HG02623 (cell line): ENCODE measurements around the gene TFDP1.

Experiments used
- ATAC-seq: cut with Tn5 transposase; IDR thresholded peaks from one replicate; pipeline ENCODE4 v1.9.1; 2021; ENCODE audit warnings: moderate library complexity; ENCODE audit not compliant: unreplicated experiment

TFDP1 gene, protein sequence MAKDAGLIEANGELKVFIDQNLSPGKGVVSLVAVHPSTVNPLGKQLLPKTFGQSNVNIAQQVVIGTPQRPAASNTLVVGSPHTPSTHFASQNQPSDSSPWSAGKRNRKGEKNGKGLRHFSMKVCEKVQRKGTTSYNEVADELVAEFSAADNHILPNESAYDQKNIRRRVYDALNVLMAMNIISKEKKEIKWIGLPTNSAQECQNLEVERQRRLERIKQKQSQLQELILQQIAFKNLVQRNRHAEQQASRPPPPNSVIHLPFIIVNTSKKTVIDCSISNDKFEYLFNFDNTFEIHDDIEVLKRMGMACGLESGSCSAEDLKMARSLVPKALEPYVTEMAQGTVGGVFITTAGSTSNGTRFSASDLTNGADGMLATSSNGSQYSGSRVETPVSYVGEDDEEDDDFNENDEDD

DNA sequence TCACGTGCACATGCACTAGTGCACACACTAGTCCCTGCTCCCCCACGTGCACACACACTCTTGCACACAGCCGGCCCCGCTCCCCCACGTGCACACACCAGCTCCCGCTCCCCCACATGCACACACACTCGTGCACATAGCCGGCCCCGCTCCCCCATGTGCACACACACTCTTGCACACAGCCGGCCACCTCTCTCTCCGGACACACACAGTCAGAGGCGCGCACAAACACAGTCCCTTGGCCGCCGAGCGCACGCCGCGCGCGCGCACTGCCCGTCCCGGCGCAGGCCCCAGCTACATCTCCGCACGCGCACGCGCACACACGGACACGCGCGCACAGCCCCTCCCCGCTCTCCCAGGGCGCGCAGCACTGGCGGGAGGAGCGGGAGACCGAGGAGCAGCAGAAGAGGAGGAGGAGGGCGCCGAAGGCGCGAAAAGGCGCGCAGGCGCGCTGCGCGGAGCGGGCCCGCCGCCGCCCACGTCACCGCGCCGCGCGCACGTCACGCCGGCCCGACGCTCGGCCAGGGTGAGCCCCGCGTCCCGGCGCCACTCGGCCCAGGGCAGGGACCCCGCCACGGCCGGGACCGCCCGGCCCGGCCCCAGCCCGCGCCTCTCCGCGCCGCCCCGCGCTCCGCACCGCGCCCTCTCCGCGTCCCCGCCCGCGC lies at the start of gene TFDP1:
TFDP1 (plus strand) TSS at position 549 of the 665 bp plus-strand sequence. CDS start 1,085 bp downstream, outside the sequence.
- ATAC-seq: peak; percentile 83

DNA sequence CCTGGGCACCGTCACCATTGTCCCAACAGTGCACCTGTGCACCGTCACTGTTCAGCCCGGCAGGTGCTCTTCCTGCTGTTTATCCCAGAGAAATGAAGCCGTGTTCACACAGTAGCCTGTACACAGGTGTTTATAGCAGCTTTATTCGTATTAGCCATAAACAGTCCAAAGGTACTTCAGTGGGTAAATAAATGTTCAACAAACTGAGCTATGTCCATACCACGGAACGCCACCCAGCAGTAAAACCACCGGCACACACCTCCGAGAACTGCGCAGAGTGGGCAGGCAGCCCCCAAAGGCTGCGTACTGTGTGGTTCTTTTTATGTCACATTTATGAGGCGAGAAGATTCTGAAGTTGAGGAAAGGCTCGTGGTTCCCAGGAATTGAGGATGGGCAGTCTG lies 49.2 kb upstream of the TFDP1 start:
- no peak for ATAC-seq

DNA sequence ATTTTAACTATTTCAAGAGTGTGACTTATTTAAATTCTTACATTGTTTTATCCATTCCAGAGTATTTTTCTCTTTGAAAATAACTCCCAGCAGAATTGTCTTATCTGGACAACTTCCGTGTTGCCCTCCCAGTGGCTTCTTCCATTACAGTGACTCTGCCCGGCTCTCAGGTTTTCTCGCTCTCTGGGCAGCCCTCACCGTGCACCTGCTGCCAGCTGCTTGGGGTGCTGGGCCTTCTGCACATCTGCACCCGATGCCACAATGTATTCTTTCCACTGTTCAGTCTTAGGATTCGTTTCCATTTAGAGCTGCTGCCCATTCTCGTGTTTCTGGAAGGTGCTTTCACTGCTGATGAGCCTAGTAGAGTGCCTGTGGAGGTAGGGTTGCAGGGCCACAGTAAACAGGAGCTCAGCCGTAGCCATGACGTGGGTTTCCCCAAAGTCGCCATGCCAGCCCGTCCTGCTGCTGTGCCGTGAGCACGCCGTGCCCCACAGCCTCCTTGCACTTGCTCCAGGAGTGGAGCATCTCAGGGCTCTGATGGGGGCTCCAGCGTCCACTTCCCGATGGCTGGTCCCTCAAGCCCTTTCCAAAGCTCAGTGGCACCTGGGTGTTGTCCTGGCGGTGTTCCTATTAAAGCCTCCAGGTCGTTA lies 48.0 kb upstream of the TFDP1 start:
- ATAC-seq: no peak

DNA sequence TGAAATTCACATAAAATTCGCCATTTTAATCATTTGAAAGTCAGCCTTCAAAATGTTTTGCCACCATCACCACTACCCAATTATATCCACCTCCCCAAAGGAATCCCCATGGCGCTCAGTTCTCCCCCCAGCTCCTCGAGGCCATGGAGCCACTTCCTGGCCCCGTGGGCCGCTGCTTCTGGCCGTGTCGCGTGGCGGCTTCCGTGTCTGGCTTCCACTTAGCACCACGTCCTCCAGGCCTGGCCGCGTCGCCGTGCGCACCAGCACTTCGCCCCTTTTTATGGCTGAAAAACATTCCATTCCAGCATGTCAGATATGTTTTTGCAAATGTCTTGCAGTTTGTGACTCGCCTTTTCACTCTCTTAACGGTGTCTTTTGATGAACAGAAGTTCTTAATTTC lies 47.3 kb upstream of the TFDP1 start:
- no peak for ATAC-seq

DNA sequence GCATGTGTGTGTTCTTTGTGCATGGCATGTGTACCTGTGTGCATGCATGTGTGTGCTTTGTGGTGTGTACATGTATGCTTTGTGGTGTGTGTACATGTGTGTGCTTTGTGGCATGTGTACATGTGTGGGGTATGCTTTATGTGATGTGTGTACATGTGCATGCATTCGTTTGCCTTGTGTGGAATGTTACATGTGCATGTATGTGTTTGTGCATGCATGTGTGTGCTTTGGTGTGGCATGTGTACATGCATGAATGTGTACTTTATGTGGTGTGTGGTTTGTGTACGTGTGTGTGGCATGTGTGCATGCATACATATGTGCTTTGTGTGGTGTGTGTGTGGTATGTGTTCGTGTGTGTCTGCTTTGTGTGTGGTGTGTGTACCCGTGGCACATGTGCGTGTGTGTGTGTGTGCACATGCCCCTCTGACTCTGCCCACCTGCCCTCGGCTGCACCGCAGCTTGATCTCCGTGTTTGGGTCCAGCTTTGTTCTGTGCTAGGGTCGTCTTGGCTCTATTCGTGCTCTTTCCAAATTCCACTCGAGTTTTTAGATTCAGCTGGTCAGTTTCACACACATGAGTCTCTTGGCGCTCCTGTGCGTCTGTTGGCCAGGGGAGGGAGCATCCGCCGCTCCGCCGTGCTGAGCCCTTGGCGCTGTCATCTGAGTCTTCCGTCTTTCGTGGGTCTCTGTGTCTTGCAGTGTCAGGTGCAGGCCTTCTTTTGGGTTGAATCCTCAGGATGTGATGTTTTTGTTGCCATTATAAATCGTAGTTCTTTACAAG lies 46.5 kb upstream of the TFDP1 start:
- ATAC-seq: no peak

DNA sequence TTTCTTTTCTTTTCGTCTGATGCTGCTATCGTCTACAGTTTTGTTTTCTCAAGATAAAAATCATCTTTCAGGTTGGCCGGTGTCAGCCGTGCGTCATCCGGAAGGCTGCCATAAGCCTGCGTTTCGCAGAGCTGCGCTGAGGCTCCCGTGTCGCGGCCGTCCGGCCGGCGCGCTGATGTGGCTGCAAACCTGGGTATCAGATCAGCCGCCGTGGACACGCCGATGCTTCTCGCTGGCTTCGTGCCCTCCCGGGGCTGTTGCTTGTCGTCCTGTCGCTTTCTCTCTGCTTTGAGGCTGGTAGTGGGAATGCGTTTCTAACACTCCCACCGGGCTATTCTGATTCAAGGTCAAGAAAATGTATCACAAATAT lies 45.9 kb upstream of the TFDP1 start:
- no peak for ATAC-seq

DNA sequence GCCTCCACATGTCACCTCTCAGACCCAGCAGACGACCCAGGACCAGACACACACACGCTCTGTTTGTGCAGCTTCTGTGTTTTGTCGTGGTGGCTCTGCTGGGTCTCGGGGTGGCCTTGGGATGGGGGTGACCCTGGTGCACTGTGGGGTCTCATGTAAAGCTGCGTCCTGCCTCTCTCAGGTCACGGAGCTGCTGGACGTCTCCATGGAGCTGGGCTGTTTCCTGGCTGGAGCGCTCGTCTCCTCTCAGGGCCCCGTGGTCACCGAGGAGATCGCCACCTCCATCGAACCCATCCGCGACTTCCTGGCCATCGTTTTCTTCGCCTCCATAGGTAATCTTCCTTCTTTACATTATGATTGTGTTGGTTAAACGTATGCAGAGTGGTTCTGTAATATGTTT lies 45.4 kb upstream of the TFDP1 start:
- ATAC-seq: no peak

DNA sequence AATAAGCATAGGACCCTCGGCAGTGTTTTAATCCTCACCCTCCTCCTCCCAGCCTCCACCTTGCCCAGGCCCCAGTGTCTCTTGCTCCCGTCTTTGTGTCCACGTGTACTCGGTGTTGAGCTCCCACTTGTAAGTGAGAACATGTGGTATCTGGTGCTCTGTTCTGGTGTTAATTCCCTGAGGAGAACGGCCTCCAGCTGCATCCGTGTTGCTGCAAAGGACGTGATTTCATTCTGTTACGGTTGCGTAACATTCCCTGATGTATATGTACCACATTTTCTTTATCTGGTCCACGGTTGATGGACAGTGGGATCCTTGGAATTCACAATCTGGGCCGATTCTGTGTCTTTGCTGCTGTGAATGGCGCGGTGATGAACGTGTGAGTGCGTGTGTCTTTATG lies 44.7 kb upstream of the TFDP1 start:
- ATAC-seq: no peak

DNA sequence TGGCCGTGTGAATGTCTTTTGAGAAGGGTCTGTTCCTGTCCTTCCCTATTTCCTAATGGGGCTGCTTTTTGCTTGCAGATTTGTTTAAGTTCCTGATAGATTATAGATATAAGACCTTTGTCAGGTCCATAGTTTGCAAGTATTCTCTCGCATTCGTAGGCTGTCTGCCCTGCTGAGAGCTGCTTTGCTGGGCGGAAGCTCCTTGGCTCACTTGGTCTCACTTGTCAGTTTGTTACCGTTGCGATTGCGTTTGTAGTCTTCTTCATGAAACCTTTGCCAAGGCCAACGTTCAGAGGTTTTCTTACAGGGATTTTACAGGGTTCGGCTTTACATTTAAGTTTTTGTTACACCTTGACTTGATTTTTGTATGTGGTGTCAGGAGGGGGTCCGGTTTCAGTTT lies 44.0 kb upstream of the TFDP1 start:
- no peak for ATAC-seq

DNA sequence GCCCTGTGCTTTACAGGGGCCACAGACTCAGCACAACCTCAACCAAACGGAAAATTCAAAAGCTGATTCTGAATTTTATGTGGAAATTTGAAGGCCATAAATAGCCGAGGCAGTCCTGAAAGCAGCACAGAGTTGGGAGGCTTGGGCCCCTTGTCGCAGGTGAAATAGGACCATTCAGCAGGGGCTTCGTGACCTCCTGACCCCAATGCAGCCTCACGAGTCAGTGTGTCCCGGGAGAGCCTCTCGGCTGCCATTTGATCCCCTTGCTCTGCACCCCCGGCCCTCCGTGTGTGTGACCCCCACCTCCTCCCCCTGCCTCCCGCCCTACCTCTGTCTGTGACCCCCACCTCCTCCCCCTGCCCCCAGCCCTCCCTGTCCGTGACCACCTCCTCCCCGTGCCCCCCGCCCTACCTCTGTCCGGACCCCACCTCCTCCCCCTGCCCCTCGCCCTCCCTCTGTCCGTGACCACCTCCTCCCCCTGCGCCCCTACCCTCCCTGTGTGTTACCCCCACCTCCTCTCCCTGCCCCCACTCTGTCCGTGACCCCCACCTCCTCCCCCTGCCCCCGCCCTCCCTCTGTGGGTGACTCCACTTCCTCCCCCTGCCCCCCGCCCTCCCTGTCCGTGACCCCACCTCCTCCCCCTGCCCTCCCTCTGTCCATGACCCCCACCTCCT lies 41.7 kb upstream of the TFDP1 start:
- ATAC-seq: no peak

DNA sequence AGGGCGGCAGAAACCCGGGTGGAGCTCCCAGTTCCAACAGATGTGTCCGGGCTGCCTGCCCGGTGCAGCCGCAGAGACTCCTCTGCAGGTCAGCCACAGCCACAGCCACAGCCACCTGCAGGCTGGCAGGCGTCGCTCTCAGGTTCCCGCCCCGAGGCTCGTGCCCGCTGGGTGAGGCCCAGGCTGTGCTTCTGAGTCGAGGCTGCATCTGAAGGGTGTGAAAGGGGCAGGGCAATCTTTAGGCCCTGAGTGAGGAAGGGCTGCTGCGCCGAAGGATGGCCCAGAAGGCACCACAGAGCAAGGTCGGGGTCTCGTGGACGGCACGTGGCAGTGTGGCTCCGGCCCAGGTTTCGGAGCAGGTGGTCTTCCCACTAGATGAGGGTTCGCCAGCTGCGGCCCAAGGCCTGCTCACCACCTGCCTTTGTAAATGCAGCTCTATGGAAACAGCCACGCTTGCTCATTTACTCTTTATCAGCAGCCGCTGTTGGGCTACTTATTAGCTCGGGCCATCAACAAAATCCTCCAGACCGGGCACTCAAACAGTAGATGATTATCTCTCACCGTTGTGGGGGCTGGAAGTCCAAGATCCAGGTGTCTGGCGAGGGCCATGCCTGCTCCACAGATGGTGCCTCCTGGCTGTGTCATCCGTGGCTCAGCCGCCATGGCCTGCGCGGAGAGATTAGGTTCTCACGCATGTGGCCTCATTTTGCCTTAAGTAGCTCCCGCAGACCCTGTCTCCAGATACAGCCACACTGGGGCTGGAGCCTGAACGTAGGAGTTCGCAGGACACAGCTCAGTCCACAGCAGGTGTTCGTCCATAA lies 40.3 kb upstream of the TFDP1 start:
- no peak for ATAC-seq

DNA sequence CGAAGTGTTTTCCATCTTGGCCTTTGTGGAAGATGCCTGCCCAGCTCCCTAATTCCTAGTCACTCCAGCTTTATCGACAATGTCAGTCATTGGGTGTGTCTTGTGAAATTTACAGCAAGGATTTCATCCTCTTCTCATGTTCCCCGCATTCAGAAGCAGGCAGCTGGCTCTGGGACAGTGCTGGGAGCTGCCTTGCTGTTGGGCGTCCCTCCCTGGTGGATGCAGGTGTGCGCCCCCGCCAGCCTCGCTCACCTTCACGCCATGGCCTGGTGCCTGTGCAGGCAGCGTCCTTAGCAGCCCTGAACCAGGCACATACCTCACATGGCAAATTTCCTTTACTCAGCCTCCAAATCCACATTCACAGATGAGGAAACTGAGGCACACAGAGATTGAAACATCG lies 39.7 kb upstream of the TFDP1 start:
- ATAC-seq: no peak

DNA sequence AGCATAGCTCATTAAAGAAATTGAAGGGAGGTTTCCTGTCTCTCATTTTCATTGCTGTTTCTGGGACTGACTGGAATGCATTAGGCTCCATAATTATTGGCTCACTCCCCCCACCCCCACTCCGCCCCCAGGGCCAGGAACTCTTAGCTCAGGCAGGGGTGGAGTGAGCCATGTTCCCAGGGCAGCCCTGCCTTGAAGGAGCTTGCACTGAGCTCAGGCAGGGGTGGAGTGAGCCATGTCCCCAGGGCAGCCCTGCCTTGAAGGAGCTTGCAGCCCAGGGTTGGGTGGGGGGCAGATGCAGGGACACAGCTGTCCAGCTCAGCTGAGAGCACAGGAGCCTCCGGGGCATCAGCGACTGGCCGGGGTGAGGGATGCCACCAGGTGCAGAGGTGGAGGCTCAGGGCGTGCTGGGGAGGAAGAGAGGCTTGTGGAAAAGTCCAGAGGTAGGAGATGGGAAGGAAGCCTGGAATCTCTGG lies 39.1 kb upstream of the TFDP1 start:
- no peak for ATAC-seq

DNA sequence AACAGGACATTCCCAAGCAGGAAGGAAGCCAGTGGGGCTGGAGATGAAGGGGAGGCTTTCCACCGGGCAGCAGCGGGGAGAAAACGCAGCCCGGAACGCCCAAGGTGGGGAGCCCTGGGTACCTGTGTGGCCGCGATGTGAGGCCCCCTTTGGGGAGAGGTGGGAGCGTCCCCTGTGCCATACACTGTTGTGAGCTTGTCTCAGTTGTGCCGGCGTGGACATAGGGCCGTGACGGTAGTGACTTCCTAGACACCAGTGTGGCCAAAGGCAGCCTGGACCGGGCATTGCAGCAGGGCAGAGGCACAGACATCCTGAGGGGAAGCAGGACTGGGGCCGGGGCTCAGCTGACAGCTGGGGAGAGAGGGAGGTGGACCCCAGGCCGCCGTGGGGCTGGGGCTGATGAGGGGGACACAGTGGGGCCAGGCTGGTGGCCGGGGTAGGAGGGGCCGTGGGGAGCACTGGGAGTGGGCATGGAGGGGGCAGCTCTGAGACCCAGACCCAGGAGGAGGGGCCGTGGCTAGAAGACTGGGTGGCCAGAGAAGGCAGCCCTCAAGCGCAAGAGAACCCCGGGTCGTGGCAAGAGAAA lies 38.5 kb upstream of the TFDP1 start:
- no peak for ATAC-seq

DNA sequence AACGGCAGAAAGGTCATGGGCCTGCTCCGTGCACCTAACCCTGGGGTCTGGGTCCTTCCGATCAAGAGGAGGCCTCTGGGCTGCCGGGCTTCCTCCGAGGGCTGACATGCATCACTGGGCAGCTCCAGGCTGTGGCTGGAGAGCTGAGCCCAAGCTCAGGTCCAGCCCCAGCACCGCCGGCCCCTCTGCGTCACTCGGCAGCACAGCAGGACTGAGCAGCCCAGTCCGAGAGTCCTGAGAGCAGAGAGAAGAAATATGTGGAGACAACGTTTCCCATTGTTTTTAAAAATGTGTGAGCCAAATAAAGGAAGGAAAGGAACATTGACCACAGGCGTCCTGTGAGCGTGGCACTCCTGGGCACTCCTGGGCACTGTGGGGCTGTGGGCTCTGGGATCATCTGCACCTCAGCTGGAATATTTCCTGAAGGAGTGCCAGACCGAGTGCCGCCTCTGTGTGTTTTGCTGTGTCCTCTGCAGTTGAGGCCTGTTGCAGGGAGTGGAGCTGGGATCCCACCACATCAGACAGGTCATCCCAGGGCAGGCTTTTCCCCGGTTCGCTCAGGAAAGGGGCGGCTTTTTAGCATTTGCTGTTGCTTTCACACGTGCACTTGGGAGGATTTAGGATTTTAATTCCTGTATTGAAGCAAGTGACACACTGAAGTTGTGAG lies 37.8 kb upstream of the TFDP1 start:
- ATAC-seq: no peak

DNA sequence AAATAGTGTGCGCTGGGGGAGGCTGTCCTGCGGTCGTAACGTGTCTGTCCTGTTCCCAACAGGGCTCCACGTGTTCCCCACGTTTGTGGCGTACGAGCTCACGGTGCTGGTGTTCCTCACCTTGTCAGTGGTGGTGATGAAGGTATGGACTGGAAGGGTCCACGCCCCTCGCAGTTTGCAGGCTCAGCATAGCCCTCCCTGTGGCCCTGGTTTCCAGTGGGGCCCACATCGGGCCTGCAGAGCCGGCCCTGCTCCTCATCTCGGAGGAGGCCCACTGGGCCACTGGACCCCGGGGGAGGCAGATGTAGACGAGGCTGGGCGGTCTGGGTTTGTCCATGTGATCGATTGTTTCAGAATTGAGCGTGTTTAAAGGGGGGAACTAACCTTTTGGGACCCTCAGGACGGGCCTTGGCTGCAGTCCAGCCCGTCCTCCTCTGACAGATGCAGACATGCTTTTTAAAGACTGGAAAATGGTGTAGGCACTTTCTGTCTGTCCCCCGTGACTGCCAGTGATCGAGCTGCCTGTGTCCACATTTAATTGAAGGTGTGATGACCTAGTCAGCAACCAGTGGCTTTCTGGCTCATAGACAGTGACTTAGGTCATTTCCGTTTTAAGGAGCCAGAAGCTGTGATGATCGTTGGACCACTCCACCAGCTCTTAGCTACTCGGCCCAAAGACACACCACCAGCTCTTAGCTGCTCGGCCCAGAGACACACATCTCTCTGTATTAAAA lies 37.1 kb upstream of the TFDP1 start:
- ATAC-seq: no peak

DNA sequence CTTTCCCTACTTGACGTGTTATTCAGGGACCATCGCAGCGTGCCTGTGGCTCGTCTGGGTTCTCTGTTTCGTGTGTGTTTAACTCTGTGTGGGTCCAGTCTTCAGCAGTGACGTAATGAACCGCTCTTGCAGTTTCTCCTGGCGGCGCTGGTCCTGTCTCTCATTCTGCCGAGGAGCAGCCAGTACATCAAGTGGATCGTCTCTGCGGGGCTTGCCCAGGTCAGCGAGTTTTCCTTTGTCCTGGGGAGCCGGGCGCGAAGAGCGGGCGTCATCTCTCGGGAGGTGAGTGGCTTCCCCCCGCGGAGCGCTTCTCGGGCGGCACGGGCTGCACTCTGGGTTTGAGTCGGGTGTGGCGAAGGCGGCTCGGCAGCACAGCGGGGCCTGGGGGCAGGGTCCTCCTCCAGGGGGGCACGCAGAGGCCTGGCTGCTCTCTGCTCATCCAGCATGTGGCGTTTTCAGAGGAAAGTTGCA lies 36.3 kb upstream of the TFDP1 start:
- no peak for ATAC-seq
